ENCODE results near the gene ZMAT2. TPM values are rescaled to one million over a fixed set of nuclear protein-coding genes. Genes with fewer than 3 reads are reported as not detected.

The ZMAT2 gene
- total and polyA plus RNA-seq, 2 donors (not counting 3 experiments of a cell fraction or from before 2014, with no cell fraction given), result 49.0 to 58.0 TPM

- no peaks in the 10 kb centered on the region for H3K27me3 ChIP-seq (ENCODE audit: control insufficient read depth in 2 of 2, insufficient read depth in 2 of 2, low read length in 2 of 2)
- H3K79me2 ChIP-seq (ENCODE audit: control insufficient read depth, insufficient read depth, low read length), result no peaks in the 10 kb centered on the region
- peaks cover 14 to 37% of the 10 kb centered on the region in 2 experiments for H3K36me3 ChIP-seq (ENCODE audit: control insufficient read depth in 2 of 2, extremely low read depth in 1 of 2, insufficient read depth in 2 of 2, low read length in 2 of 2)
- H4K20me1 ChIP-seq (replicated peaks; ENCODE audit: control insufficient read depth, extremely low read depth, insufficient read depth, low read length), result no peaks in the 10 kb centered on the region
- H3K9ac ChIP-seq (replicated peaks; ENCODE audit: extremely low read depth, insufficient read depth, low read length), result no peak overlapping the region
- POLR2A ChIA-PET, result no interaction called here
- no peaks in the 10 kb centered on the region for H3K9me1 ChIP-seq (replicated peaks; ENCODE audit: control insufficient read depth, extremely low read depth, insufficient read depth, low read length)
- CTCF ChIA-PET, result no interaction called here
- H3K4me1 ChIP-seq (ENCODE audit: control insufficient read depth, extremely low read depth, insufficient read depth, low read length), result peaks cover 3% of the 10 kb centered on the region
- H3K9me3 ChIP-seq (replicated peaks; ENCODE audit: control insufficient read depth, insufficient read depth, low read length), result no peaks in the 10 kb centered on the region
- H3K27ac ChIP-seq (ENCODE audit: insufficient read depth, low read depth, low read length), result no peak overlapping the region
- H3K4me2 ChIP-seq (ENCODE audit: insufficient read depth, low read length), result peak overlapping the region; percentile 47
- H2AFZ ChIP-seq (ENCODE audit: low read depth, low read length), result peak overlapping the region; percentile 57
- H3K4me3 ChIP-seq (replicated peaks in 1 of 3; ENCODE audit: insufficient read depth in 1 of 3, low read depth in 1 of 3, low read length in 3 of 3), result peak overlapping the region in 1 of 3 experiments; percentile 6
- BruUV-seq (replicated peaks), result no TSS peak
- FAIRE-seq (peak; percentile 65), DNase-seq (ENCODE audit: low read depth, low spot score) (peak; percentile 31)
- TF ChIP-seq FOS (IDR thresholded peaks at IDR 0.05; ENCODE audit: borderline replicate concordance, insufficient read depth, low read length) (no peak), MYC (IDR thresholded peaks at IDR 0.05; ENCODE audit: low read depth, low read length) (no peak), JUN (IDR thresholded peaks at IDR 0.05; ENCODE audit: borderline replicate concordance, insufficient read depth, insufficient read length, low read depth) (no peak), CTCF (IDR thresholded peaks at IDR 0.05; ENCODE audit: extremely low read depth in 1 of 2, insufficient read depth in 1 of 2, low read depth in 1 of 2, low read length in 2 of 2) (no peak)
- dilution Hi-C loops (cut with MboI; ENCODE audit: extremely low pct_ligation_motif_present, low sequenced_read_pairs), result no loop called here
- intact Hi-C loops (cut with micrococcal nuclease), result no loop called here
Measured at GRCh38 chr5:140672455-140673186, 27.6 kb upstream of the ZMAT2 start.

Measured in endothelial cell of umbilical vein (primary cell).